ENCODE results near the gene FIGNL1. TPM values are rescaled to one million over a fixed set of nuclear protein-coding genes. Genes with fewer than 3 reads are reported as not detected.
A peak's percentile ranks its signal among the peaks of the same experiment; 100 is the strongest.

Gene FIGNL1
- 16.4 and 20.3 TPM in 2 replicates for total RNA-seq (2012; rRNA removed)

- Histone ChIP-seq H3K4me3 (ENCODE audit: low read length) (peak within 1 kb of the TSS; percentile 96), H3K4me2 (ENCODE audit: low read length) (peak within 1 kb of the TSS; percentile 97), H3K27me3 (ENCODE audit: control insufficient read depth, insufficient read depth, low read length) (peaks cover 17% of the 10 kb centered on the region), H3K4me1 (ENCODE audit: control insufficient read depth, insufficient read depth, low read length) (peaks cover 16% of the 10 kb centered on the region), H3K9ac (ENCODE audit: low read depth, low read length) (peak within 1 kb of the TSS; percentile 90), H3K9me3 (replicated peaks; ENCODE audit: low read length) (no peaks in the 10 kb centered on the region), H3K36me3 (ENCODE audit: insufficient read depth, low read length) (peaks cover 16% of the 10 kb centered on the region)
Measured at GRCh38 chr7:50449881-50450589, at the start of gene FIGNL1. TSS of gene FIGNL1 (minus strand) at chr7:50450350. CDS start at chr7:50447287, 3,063 bp downstream.

- Histone ChIP-seq H3K36me3 (ENCODE audit: insufficient read depth, low read length) (no peaks in the 10 kb centered on the region), H3K27me3 (ENCODE audit: control insufficient read depth, insufficient read depth, low read length) (no peaks in the 10 kb centered on the region), H3K9me3 (replicated peaks; ENCODE audit: low read length) (no peaks in the 10 kb centered on the region), H3K4me2 (ENCODE audit: low read length) (no peak overlapping the region), H3K9ac (ENCODE audit: low read depth, low read length) (no peak overlapping the region), H3K4me1 (ENCODE audit: control insufficient read depth, insufficient read depth, low read length) (peaks cover 48% of the 10 kb centered on the region), H3K4me3 (ENCODE audit: low read length) (no peak overlapping the region)
Measured at GRCh38 chr7:50499092-50499491, 48.9 kb upstream of the FIGNL1 start.

- H3K4me2 ChIP-seq (ENCODE audit: low read length): peak overlapping the region; percentile 35
- H3K9me3 ChIP-seq (replicated peaks; ENCODE audit: low read length): no peaks in the 10 kb centered on the region
- no peaks in the 10 kb centered on the region for H3K36me3 ChIP-seq (ENCODE audit: insufficient read depth, low read length)
- no peak overlapping the region for H3K4me3 ChIP-seq (ENCODE audit: low read length)
- H3K9ac ChIP-seq (ENCODE audit: low read depth, low read length): no peak overlapping the region
- no peaks in the 10 kb centered on the region for H3K27me3 ChIP-seq (ENCODE audit: control insufficient read depth, insufficient read depth, low read length)
- H3K4me1 ChIP-seq (ENCODE audit: control insufficient read depth, insufficient read depth, low read length): peaks cover 42% of the 10 kb centered on the region
Measured at GRCh38 chr7:50497968-50498367, 47.8 kb upstream of the FIGNL1 start.

- Histone ChIP-seq H3K4me3 (ENCODE audit: low read length) (no peak overlapping the region), H3K36me3 (ENCODE audit: insufficient read depth, low read length) (no peaks in the 10 kb centered on the region), H3K9me3 (replicated peaks; ENCODE audit: low read length) (no peaks in the 10 kb centered on the region), H3K4me1 (ENCODE audit: control insufficient read depth, insufficient read depth, low read length) (peaks cover 34% of the 10 kb centered on the region), H3K4me2 (ENCODE audit: low read length) (peak overlapping the region; percentile 35), H3K27me3 (ENCODE audit: control insufficient read depth, insufficient read depth, low read length) (no peaks in the 10 kb centered on the region), H3K9ac (ENCODE audit: low read depth, low read length) (no peak overlapping the region)
Measured at GRCh38 chr7:50497068-50497642, 47.0 kb upstream of the FIGNL1 start.

- Histone ChIP-seq H3K4me3 (ENCODE audit: low read length) (no peak overlapping the region), H3K27me3 (ENCODE audit: control insufficient read depth, insufficient read depth, low read length) (peaks cover 2% of the 10 kb centered on the region), H3K9ac (ENCODE audit: low read depth, low read length) (no peak overlapping the region), H3K4me1 (ENCODE audit: control insufficient read depth, insufficient read depth, low read length) (peaks cover 28% of the 10 kb centered on the region), H3K9me3 (replicated peaks; ENCODE audit: low read length) (no peaks in the 10 kb centered on the region), H3K36me3 (ENCODE audit: insufficient read depth, low read length) (no peaks in the 10 kb centered on the region), H3K4me2 (ENCODE audit: low read length) (peak overlapping the region; percentile 35)
Measured at GRCh38 chr7:50496569-50496968, 46.4 kb upstream of the FIGNL1 start.

- no peak overlapping the region for H3K9ac ChIP-seq (ENCODE audit: low read depth, low read length)
- H3K9me3 ChIP-seq (replicated peaks; ENCODE audit: low read length): no peaks in the 10 kb centered on the region
- peaks cover 2% of the 10 kb centered on the region for H3K27me3 ChIP-seq (ENCODE audit: control insufficient read depth, insufficient read depth, low read length)
- H3K4me3 ChIP-seq (ENCODE audit: low read length): no peak overlapping the region
- no peaks in the 10 kb centered on the region for H3K36me3 ChIP-seq (ENCODE audit: insufficient read depth, low read length)
- no peak overlapping the region for H3K4me2 ChIP-seq (ENCODE audit: low read length)
- peaks cover 21% of the 10 kb centered on the region for H3K4me1 ChIP-seq (ENCODE audit: control insufficient read depth, insufficient read depth, low read length)
Measured at GRCh38 chr7:50495746-50496145, 45.6 kb upstream of the FIGNL1 start.

- peaks cover 16% of the 10 kb centered on the region for H3K4me1 ChIP-seq (ENCODE audit: control insufficient read depth, insufficient read depth, low read length)
- H3K27me3 ChIP-seq (ENCODE audit: control insufficient read depth, insufficient read depth, low read length): peaks cover 2% of the 10 kb centered on the region
- H3K4me3 ChIP-seq (ENCODE audit: low read length): no peak overlapping the region
- no peaks in the 10 kb centered on the region for H3K9me3 ChIP-seq (replicated peaks; ENCODE audit: low read length)
- H3K9ac ChIP-seq (ENCODE audit: low read depth, low read length): no peak overlapping the region
- no peaks in the 10 kb centered on the region for H3K36me3 ChIP-seq (ENCODE audit: insufficient read depth, low read length)
- H3K4me2 ChIP-seq (ENCODE audit: low read length): no peak overlapping the region
Measured at GRCh38 chr7:50492770-50493519, 42.8 kb upstream of the FIGNL1 start.

GRCh38 chr7:50491943-50492342 is 41.8 kb upstream of the FIGNL1 start:
- Histone ChIP-seq H3K36me3 (ENCODE audit: insufficient read depth, low read length) (no peaks in the 10 kb centered on the region), H3K9me3 (replicated peaks; ENCODE audit: low read length) (no peaks in the 10 kb centered on the region), H3K4me2 (ENCODE audit: low read length) (no peak overlapping the region), H3K4me1 (ENCODE audit: control insufficient read depth, insufficient read depth, low read length) (peaks cover 6% of the 10 kb centered on the region), H3K27me3 (ENCODE audit: control insufficient read depth, insufficient read depth, low read length) (peaks cover 2% of the 10 kb centered on the region), H3K9ac (ENCODE audit: low read depth, low read length) (no peak overlapping the region), H3K4me3 (ENCODE audit: low read length) (no peak overlapping the region)

- H3K4me3 ChIP-seq (ENCODE audit: low read length): no peak overlapping the region
- peaks cover 2% of the 10 kb centered on the region for H3K27me3 ChIP-seq (ENCODE audit: control insufficient read depth, insufficient read depth, low read length)
- H3K36me3 ChIP-seq (ENCODE audit: insufficient read depth, low read length): no peaks in the 10 kb centered on the region
- H3K9me3 ChIP-seq (replicated peaks; ENCODE audit: low read length): no peaks in the 10 kb centered on the region
- H3K4me1 ChIP-seq (ENCODE audit: control insufficient read depth, insufficient read depth, low read length): no peaks in the 10 kb centered on the region
- H3K4me2 ChIP-seq (ENCODE audit: low read length): no peak overlapping the region
- no peak overlapping the region for H3K9ac ChIP-seq (ENCODE audit: low read depth, low read length)
Measured at GRCh38 chr7:50491209-50491608, 41.1 kb upstream of the FIGNL1 start.

GRCh38 chr7:50488379-50488778 is 38.2 kb upstream of the FIGNL1 start:
- H3K9ac ChIP-seq (ENCODE audit: low read depth, low read length): no peak overlapping the region
- H3K9me3 ChIP-seq (replicated peaks; ENCODE audit: low read length): no peaks in the 10 kb centered on the region
- no peaks in the 10 kb centered on the region for H3K36me3 ChIP-seq (ENCODE audit: insufficient read depth, low read length)
- H3K4me2 ChIP-seq (ENCODE audit: low read length): no peak overlapping the region
- no peaks in the 10 kb centered on the region for H3K4me1 ChIP-seq (ENCODE audit: control insufficient read depth, insufficient read depth, low read length)
- H3K27me3 ChIP-seq (ENCODE audit: control insufficient read depth, insufficient read depth, low read length): peaks cover 2% of the 10 kb centered on the region
- H3K4me3 ChIP-seq (ENCODE audit: low read length): no peak overlapping the region

GRCh38 chr7:50486512-50486911 is 36.4 kb upstream of the FIGNL1 start:
- no peaks in the 10 kb centered on the region for H3K36me3 ChIP-seq (ENCODE audit: insufficient read depth, low read length)
- H3K4me1 ChIP-seq (ENCODE audit: control insufficient read depth, insufficient read depth, low read length): no peaks in the 10 kb centered on the region
- H3K9me3 ChIP-seq (replicated peaks; ENCODE audit: low read length): no peaks in the 10 kb centered on the region
- no peak overlapping the region for H3K4me2 ChIP-seq (ENCODE audit: low read length)
- no peak overlapping the region for H3K9ac ChIP-seq (ENCODE audit: low read depth, low read length)
- no peak overlapping the region for H3K4me3 ChIP-seq (ENCODE audit: low read length)
- H3K27me3 ChIP-seq (ENCODE audit: control insufficient read depth, insufficient read depth, low read length): no peaks in the 10 kb centered on the region
